Measurements from ENCODE around the gene EHMT1. TPM values are rescaled to one million over a fixed set of nuclear protein-coding genes. Genes with fewer than 3 reads are reported as not detected.

The EHMT1 gene
- total RNA-seq, 1 donor from 2014 or later: 163 TPM

- no peak for TF ChIP-seq CTCF (conservative IDR thresholded peaks at IDR 0.05)
- no peaks in the 10 kb centered on the region for H3K4me1 Mint-ChIP-seq
- no peak for DNase-seq (ENCODE audit: low read depth, low spot score)
- peaks cover 4% of the 10 kb centered on the region for H3K9me3 Mint-ChIP-seq
- H3K36me3 Mint-ChIP-seq (ENCODE audit: low read depth): peaks cover 28% of the 10 kb centered on the region
- H3K27me3 Mint-ChIP-seq (ENCODE audit: low read depth): no peaks in the 10 kb centered on the region
- H3K27ac Mint-ChIP-seq (ENCODE audit: unreplicated experiment): no peak overlapping the region
- no peak overlapping the region for H3K4me3 Mint-ChIP-seq
Measured at GRCh38 chr9:137799630-137799983, 180.8 kb downstream of the EHMT1 start.

GRCh38 chr9:137800196-137801022, 181.6 kb downstream of the EHMT1 start:
- Mint-ChIP-seq H3K36me3 (ENCODE audit: low read depth) (peaks cover 34% of the 10 kb centered on the region), H3K27me3 (ENCODE audit: low read depth) (no peaks in the 10 kb centered on the region), H3K9me3 (peaks cover 5% of the 10 kb centered on the region), H3K4me3 (no peak overlapping the region), H3K4me1 (no peaks in the 10 kb centered on the region), H3K27ac (ENCODE audit: unreplicated experiment) (no peak overlapping the region)
- TF ChIP-seq CTCF (conservative IDR thresholded peaks at IDR 0.05): no peak
- no peak for DNase-seq (ENCODE audit: low read depth, low spot score)

GRCh38 chr9:137801023-137801319, 182.2 kb downstream of the EHMT1 start:
- Mint-ChIP-seq H3K4me3 (no peak overlapping the region), H3K4me1 (no peaks in the 10 kb centered on the region), H3K36me3 (ENCODE audit: low read depth) (peaks cover 32% of the 10 kb centered on the region), H3K27ac (ENCODE audit: unreplicated experiment) (no peak overlapping the region), H3K9me3 (peaks cover 5% of the 10 kb centered on the region), H3K27me3 (ENCODE audit: low read depth) (no peaks in the 10 kb centered on the region)
- no peak for DNase-seq (ENCODE audit: low read depth, low spot score)
- TF ChIP-seq CTCF (conservative IDR thresholded peaks at IDR 0.05): no peak

GRCh38 chr9:137802021-137802420, 183.2 kb downstream of the EHMT1 start:
- H3K36me3 Mint-ChIP-seq (ENCODE audit: low read depth): peaks cover 29% of the 10 kb centered on the region
- no peak for DNase-seq (ENCODE audit: low read depth, low spot score)
- TF ChIP-seq CTCF (conservative IDR thresholded peaks at IDR 0.05): no peak
- H3K4me1 Mint-ChIP-seq: no peaks in the 10 kb centered on the region
- H3K4me3 Mint-ChIP-seq: no peak overlapping the region
- H3K27me3 Mint-ChIP-seq (ENCODE audit: low read depth): no peaks in the 10 kb centered on the region
- peaks cover 5% of the 10 kb centered on the region for H3K9me3 Mint-ChIP-seq
- H3K27ac Mint-ChIP-seq (ENCODE audit: unreplicated experiment): no peak overlapping the region

- no peak for TF ChIP-seq CTCF (conservative IDR thresholded peaks at IDR 0.05)
- H3K9me3 Mint-ChIP-seq: peaks cover 5% of the 10 kb centered on the region
- DNase-seq (ENCODE audit: low read depth, low spot score): no peak
- no peak overlapping the region for H3K27ac Mint-ChIP-seq (ENCODE audit: unreplicated experiment)
- no peak overlapping the region for H3K4me3 Mint-ChIP-seq
- no peaks in the 10 kb centered on the region for H3K27me3 Mint-ChIP-seq (ENCODE audit: low read depth)
- no peaks in the 10 kb centered on the region for H3K4me1 Mint-ChIP-seq
- H3K36me3 Mint-ChIP-seq (ENCODE audit: low read depth): peaks cover 29% of the 10 kb centered on the region
Measured at GRCh38 chr9:137802521-137803243, 183.9 kb downstream of the EHMT1 start.

All from neural crest cell (in vitro differentiated cells).